GM18498 (cell line): ENCODE results near the gene PPP5C.
"Not testable (repeated sequence)": the region's sequence is repeated elsewhere in the genome, so short reads cannot be mapped to it uniquely, and the experiment has no call there.

ENCODE experiments used
- ATAC-seq: cut with Tn5 transposase; IDR thresholded peaks from one replicate; pipeline ENCODE4 v1.9.1; 2021; ENCODE audit warnings: mild to moderate bottlenecking, moderate library complexity; ENCODE audit not compliant: unreplicated experiment

PPP5C gene

DNA sequence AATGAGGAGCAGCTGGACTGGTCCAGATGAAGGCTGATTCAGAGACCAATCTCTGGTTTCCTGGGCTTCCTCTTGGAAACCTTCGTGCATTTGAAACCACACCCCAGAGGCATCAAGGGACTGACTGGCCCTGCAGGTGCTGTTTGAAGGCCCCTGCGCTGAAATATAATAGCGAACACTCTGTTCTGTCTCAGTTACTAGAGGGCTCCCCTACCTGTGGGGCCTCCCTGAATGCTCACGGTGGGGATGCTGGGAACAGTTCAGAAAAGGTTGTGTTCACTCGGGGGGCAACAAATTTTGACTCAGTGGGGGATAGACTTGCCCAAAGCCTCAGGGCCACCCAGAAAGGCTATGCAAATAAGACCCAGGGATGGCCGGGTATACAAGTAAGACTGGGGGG lies 60.1 kb downstream of the PPP5C start:
- ATAC-seq: no peak

DNA sequence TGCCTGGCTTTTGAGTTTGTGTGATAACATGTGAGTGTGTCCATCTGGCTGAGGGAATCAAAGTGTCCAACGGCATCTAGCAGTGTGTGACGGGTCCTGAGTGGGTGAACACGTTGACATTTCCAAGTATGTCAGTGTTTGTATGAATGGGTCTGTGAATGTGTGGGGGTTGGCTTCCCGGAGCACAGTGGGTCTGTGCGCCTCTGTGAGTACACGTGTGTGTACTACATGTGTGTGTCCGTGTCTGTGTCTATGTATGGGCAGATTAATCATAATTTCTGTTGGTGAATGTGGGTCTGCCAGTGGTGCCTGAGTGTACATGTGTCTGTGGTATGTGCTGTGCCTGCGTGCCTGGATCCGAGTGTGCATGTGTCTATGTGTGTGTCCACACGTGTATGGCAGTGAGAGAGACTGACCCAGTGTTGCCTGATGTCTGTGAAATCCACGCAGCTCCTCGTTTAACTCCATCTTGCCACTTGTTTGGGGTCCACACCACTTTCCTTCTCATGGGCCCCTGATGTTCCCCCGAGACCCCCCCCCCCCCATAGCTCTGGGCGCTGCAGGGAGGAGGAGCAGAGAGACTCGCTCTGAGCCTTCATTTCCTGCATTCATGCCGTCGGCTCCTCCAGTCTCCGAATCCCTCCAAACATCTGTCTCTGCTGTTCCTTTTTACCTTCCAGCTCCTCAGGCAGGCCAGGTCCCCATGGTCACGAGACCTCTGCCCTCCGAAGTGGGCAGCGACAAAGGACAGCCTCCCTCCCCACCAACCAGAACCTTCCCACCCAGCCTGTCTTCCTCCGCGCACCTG lies 61.2 kb downstream of the PPP5C start:
- no peak for ATAC-seq

DNA sequence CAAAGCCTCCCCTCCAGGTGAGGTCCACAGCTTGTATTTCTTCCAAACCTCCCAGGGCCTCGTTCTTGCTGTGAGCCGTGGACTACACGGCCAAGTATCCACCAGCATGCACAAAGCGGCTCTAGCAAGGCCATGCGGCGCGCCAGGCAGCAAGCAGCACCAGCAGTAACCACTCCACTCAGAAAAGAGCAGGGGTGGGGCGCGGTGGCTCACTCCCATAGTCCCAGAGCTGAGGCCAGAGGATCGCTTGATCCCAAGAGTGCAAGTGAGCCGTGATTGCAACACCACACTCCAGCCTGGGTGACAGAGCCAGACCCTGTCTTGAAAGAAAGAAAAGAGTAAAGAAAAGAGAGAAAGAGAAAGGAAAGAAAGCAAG lies 61.8 kb downstream of the PPP5C start:
- ATAC-seq: no peak

DNA sequence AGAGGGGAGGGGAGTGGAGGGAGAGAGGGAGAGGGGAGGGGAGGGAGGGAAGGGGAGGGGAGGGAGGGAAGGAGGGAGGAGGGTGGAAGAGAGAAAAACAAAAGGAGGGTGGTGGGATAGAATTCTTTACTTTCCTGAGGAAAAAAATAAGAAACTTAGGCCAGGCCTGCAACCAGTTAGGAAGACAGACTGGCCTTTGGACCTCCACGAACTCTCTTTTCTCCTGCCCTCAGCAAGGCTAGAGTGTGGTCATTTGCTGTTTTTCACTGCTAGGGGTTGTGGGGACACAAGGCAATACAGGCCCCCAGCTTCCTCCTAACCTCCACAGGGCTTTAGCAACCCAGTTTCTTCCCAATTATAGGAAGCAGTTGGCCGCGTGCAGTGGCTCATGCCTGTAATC lies 62.3 kb downstream of the PPP5C start:
- ATAC-seq: no peak

DNA sequence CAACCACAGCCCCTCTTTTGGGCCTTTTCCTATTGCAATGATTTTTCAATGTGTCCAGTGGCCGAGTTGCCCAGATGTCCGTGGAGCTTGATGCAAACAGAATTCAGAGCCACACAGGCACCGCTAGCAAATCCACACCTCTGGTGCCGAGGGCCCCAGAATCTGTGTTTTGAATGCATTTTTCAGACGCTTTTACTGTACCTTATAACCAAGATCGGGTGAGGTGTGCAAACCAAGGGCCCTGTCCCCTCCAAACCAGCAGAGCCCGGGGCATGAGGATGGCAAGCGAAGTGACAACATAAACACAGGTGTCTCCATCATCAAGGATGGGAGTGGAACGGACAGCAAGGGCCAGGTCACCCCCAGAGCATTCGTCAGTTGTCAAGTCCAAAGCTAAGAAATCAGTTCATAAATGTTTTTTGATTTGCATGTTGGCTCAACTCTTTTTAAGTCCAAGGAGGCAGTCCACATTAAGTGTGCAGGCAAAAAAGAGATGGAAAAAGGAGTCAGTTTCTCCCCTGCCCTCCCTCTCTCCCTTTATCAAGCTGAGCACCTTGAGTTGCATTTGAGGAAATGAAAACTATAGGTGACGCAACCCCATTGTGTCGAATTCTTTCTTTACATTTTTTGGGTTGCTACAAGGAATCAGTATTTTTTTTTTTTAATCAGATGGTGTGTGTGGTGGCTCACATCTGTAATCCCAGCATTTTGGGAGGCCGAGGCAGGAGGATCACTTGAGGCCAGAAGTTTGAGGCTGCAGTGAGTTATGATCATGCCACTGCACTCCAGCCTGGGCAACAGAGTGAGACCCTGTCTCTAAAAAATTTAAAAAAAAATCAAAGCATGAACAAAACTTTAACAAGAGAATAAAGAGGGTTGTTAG lies 63.6 kb downstream of the PPP5C start:
- ATAC-seq: no peak

DNA sequence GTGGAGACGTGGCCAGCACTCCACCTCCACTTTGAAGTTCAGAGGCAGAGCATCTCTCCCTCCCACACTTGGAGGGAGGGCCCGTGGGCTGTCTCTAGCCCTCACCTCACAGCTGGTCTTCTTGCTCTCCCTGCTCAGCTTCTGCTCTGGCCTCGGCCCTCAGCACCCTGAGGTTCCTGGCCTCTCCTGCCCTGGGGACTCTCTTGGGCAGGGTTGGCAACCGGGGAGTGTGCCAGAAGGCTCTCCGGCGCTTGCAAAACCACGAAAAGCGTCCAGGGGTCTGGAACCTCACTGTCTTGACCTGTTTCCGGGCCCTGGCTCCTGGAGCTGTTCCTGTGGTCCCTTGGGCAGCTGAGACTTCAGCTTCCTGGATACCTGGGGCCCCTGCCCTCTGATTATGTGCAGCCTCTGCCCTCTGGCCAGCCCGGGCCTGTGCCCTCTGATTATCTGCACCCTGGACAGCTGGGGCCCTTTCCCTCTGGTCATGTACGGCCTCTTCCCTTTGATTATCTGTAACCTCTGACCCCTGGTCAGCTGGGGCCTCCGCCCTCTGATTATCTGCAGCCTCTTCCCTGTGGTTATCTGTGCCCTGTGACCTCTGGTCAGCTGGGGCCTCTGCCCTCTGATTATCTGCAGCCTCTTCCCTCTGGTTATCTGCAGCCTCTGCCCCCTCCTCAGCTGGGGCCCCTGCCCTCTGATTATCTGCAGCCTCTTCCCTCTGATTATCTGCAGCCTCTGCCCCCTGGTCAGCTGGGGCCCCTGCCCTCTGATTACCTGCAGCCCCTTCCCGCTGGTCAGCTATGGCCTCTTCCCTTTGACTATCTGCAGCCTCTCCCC lies 64.4 kb downstream of the PPP5C start:
- no peak for ATAC-seq

DNA sequence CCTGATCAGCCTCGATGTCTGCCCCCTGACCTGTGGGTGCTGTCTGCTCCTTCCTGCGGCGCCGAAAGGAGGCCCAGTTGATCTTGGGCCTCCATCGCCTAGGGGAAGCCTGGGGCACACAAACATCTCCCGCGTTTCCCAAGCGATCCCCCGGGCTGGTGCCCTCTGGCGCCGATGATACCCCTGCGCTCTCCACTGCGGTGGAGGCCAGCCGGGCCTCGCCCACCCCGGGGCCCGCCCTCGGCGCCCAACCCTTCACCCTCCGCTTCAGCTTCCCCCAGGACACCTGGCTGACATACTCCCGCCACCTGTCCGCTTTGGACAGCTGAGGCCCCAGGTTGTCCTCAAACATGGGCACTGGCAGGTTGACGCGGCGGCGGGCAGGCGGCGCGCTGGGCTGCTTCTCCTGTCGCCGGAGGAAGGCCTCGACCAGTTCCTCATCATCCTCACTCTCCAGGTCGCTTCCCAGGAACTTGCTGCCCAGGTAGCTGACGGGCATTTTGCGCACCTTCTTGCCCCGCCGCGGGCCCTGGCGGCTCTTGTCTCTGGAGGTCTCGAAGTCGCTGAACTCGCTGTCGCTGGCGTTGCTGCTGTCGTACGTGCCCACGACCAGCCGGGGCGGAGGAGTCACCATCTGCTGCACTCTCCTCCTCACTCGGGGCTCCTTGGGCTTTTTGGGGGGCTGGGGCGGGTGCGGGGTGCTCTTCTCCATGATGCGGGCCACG lies 65.2 kb downstream of the PPP5C start:
- ATAC-seq: no peak

DNA sequence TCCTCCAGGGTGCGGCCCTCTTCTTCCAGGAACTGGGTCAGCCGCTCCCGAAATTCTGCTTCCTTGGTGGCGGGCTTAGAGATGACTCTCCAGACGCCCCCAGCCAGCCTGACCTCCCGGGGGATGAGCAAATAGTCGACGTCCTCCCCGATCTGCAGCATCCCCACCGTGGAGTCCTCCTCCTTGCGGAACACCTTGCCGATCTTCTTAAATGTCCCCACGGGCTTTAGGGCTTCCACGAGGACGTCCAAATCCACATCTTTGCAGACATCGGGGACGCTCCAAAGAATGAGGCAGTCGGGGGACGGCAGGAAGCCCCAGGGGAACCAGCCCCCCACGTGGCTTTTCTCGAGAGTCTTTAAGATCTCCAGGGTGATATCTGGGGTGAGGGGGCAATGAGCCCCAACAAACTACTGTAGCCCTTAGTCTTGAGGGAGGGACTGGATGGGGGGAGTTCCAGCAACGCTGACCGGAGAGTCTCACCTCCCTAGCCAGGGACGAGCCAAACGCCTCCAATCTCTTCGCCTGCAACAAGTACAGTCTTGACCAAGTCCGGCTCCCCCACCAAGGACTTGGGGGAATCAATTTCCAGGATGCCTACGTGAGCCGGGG lies 65.9 kb downstream of the PPP5C start:
- no peak for ATAC-seq

DNA sequence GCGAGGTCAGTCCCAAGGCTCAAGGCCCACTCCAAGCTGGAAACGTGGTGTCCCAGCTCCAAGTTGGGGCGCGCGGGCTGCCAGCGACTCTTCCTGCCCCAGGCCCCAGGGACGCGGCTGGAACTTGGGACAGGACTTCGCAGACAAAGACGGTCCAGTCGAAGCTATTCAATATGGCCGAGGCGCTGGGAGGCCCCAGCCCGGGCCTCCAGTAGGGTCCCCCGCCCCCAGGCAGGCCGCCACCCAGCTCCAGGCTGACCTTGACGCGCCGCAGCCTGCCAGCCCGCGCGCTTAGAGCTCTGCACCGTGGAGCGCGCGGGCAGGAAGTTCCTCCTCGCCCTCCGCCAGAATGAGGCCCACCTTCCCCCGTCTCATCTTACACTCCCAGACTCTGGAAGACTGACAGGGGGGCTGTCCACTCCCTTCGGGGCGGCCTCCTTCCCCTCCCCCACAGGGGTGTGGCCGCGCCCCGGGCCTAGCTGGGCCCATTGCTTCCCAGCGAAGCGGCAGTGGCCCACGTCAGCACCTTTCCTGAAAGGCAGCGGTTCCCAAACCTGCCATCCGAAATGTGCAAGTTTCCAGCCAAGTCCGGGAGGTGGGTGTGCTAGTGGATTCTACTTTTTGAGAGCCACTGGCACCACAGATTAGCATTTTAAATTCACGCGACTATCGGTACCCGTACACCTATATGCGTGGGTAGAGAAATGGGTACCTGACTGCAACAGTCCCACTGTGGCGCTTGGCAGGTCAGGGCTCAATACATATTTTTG lies 66.6 kb downstream of the PPP5C start, which contains the start of gene CCDC8:
Gene CCDC8, minus strand, starts transcription at position 303 of the 770 bp plus-strand sequence. CDS start 754 bp downstream, outside the sequence.
- ATAC-seq: no peak

DNA sequence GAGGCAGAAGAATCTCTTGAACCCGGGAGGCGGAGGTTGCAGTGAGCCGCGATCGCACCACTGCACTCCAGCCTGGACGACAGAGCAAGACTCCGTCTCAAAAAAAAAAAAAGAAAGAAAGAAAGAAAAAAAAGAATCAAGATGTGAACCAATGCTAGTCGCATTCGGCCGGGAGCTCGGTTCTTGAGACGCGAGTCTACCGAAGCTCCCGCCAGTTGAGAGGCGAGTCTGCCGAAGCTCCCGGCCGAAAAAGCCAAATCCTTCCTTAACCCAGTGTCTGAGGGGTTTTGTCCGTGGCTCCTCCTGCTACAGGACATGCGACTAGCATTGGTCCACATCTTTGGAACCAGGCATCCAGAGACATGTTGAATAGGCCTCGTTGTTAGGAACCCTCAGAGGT lies 68.0 kb downstream of the PPP5C start:
- not testable (repeated sequence) for ATAC-seq

DNA sequence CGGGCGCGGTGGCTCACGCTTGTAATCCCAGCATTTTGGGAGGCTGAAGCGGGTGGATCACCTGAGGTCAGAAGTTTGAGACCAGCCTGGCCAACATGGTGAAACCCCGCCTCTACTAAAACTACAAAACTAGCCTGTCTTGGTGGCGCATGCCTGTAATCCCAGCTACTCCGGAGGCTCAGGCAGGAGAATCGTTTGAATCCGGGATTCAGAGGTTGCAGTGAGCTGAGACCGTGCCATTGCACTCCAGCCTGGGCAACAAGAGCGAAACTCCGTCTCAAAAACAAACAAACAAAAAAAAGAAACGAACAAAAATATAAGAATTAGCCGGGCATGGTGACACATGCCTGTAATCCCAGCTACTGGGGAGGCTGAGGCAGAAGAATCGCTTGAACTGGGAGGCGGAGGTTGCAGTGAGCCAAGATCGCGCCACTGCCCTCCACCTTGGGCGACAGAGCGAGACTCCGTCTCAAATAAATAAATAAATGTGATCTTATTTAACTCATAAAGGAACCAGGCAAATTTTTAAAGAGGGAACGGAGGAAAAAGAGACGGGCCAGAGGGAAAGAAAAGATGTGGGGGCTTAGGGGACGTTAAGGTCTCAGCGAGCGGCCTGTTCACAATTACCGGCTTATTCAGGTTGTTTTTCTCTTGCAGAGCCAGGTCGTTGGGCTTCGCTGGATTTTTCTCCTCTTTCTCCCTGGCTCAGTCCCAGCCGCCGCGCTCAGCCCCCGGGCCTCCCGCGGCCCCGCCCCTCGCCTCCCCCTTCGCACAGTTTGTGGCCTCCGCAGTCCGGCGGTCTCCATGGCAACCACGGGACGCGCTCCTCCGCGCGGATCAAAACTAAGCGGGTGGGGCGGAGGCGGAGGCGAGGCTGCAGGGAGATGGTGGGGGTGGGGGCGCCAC lies 69.2 kb downstream of the PPP5C start:
- not testable (repeated sequence) for ATAC-seq

DNA sequence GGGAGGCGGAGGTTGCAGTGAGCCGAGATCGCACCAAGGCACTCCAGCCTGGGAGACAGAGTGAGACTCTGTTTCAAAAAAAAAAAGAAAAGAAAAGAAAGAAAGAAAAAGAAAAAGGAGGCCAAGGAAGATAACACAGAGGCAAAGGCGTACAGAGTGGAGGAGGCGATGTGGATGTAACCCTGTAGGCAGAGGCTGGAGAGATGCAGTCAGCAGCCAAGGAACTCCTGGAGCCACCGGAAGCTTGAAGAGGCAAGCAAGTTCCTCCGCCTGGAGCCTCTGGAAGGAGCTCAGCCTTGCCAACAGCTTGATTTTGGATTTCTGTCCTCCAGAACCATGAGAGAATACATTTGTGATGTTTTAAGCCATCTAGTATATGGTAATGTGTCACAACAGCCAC lies 73.2 kb downstream of the PPP5C start:
- ATAC-seq: no peak

DNA sequence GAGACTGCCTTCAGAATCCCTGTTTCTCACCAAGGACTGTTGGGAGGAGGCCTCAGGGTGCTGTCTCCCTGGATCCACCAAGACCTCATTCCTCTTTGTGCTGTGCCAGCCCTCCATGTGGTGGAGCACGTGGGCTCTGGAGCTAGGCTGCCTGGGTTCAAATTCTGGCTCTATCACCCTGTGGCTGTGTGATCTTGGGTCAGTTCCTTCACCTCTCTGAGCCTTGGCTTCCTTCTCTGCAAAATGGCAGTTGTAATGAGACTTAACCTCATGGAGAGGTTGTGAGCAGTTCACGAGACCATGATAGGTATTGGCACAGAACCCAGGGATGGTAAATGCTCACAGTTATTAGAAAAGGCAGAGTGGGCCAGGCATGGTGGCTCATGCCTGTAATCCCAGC lies 75.5 kb downstream of the PPP5C start:
- ATAC-seq: no peak

DNA sequence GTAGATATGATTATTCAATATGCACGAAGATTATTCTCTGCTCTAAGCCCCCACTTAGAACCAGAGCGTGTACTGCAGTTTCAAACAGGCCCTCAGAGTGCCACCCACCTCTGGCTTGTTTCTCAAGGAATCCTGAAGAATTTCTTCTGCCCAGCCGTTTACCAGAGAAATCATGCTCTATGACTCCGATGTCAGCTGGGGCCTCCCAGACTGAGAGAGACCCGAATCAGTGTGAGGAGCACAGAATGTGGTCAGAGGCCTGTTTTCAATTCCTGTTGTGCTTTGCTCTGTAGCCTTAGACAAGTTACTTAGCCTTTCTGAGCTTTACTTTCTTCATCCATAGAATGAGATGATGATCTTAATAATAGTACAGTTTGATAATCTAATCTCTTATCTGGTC lies 76.3 kb downstream of the PPP5C start:
- no peak for ATAC-seq

DNA sequence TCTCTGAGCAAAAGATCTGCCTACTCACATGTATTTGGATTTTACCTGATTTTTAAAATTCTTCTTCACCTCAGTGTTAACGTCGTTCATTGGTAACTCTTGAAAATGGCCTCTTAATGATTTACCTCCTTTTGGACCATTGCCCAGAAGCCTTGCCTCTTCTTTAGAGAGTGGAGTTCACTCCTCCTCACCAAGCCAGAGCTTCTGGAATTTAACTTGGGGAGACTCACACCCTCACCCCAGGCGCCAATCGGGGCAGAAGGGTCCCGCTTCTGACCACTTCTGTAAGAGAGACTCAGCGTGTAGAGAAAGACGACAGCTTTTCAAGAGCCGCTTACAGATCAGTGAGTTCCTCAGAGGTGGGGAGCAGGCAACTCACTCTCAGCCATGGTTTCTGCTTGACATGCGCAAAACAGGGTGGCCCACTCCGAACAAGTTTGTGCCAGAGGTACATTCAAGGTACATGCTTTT lies 79.2 kb downstream of the PPP5C start:
- ATAC-seq: no peak

DNA sequence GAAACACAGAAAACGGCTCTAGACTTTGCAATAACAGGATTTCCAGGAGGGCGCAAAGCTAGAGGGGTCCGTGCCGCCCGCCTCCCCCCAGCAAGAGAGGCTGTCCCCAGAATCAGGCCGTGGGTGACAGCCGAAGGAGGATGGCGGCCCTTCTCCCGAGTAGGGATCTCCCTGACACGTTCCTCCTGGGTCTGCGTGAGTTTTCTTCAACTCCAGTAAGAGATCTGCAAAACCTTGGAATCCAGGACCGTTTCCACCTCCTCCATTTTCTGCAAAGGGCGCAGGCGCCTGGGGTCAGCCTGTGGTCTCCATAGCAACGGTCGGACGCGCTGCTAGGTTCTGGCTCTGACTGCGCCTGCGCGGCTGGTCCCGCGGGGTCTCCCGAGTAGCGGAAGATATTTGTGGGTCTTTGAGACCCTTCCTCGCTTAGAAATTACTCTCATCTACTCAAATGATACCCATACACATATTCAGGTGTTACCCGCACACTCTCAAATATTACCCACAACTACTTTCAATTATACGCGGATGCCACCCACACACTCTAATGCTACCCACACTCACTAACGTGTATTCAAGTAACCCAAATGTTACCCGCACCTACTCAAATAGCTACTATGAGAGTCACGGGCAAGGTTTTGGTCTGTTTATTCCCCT lies 79.7 kb downstream of the PPP5C start:
- ATAC-seq: no peak

DNA sequence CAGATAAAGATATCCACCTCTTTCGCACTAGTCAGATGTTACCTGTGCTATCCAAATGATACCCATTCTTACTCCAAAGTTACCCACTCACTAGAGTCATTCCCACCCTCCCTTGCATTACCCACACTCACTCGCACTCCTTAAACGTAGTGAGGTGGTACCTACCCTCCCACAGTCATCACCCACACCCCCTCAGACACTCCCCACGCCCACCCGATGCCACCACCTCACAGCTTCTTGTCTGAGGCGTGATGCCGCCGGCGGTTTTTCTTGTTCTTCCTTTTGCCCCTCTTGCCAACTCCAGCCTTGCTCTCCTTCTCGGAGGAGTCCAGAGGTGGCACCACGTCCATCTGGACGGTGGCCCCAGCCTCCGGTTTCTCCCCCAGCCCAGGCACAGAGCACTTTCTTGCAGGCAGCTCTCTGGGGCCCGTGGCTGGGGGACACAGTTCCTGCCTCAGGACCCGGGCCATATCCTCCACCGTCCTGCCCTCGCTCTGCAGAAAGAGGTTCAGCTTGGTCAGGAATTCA lies 80.7 kb downstream of the PPP5C start:
- no peak for ATAC-seq
